HT-29 (cell line): ENCODE data around the gene NEB. TPM values are rescaled to one million over a fixed set of nuclear protein-coding genes. Genes with fewer than 3 reads are reported as not detected.
"Not testable (repeated sequence)": the region's sequence is repeated elsewhere in the genome, so short reads cannot be mapped to it uniquely, and the experiment has no call there.

Experiments used
- DNase-seq: peaks from one replicate; pipeline ENCODE4 v3.0.0-alpha.2; 2015; ENCODE audit warnings: low spot score
- total RNA-seq: library from RNA; depleted of rRNA; stranded (reverse); fragments of >200 nt; shearing (Covaris generic); gene quantifications from 2 replicates; pipeline ENCODE4 v1.2.3, GENCODE V29; 2014

Gene NEB
- total RNA-seq, 1 experiment from 2014 or later = 1.0 TPM

- no peak for DNase-seq
Observed at GRCh38 chr2:151761193-151761592, 26.9 kb upstream of the NEB start.

GRCh38 chr2:151760139-151760650 lies 25.9 kb upstream of the NEB start:
- DNase-seq = no peak

GRCh38 chr2:151758744-151759143 lies 24.5 kb upstream of the NEB start:
- DNase-seq = no peak

- DNase-seq = no peak
Observed at GRCh38 chr2:151757861-151758260, 23.6 kb upstream of the NEB start.

GRCh38 chr2:151756820-151757219 lies 22.5 kb upstream of the NEB start:
- DNase-seq = no peak

GRCh38 chr2:151754253-151754897 lies 20.1 kb upstream of the NEB start:
- DNase-seq = no peak

- DNase-seq = no peak
Observed at GRCh38 chr2:151753540-151753939, 19.3 kb upstream of the NEB start.

GRCh38 chr2:151745261-151745660 lies 11.0 kb upstream of the NEB start:
- DNase-seq = not testable (repeated sequence)

GRCh38 chr2:151730262-151730975 lies 3.9 kb downstream of the NEB start:
- no peak for DNase-seq

GRCh38 chr2:151729837-151730236 lies 4.4 kb downstream of the NEB start:
- DNase-seq = no peak

- DNase-seq = no peak
Observed at GRCh38 chr2:151729415-151729811, 4.9 kb downstream of the NEB start.

- DNase-seq = peak; percentile 2
Observed at GRCh38 chr2:151728804-151729414, 5.4 kb downstream of the NEB start.

- DNase-seq = peak; percentile 5
Observed at GRCh38 chr2:151727593-151728552, 6.4 kb downstream of the NEB start.

- no peak for DNase-seq
Observed at GRCh38 chr2:151721161-151721560, 13.1 kb downstream of the NEB start.

GRCh38 chr2:151720521-151720920 lies 13.8 kb downstream of the NEB start:
- no peak for DNase-seq

GRCh38 chr2:151718796-151719195 lies 15.5 kb downstream of the NEB start:
- DNase-seq = no peak

- DNase-seq = no peak
Observed at GRCh38 chr2:151718247-151718646, 16.0 kb downstream of the NEB start.

GRCh38 chr2:151716721-151717120 lies 17.6 kb downstream of the NEB start:
- no peak for DNase-seq

GRCh38 chr2:151713291-151713903 lies 20.9 kb downstream of the NEB start:
- no peak for DNase-seq

- no peak for DNase-seq
Observed at GRCh38 chr2:151711025-151711424, 23.3 kb downstream of the NEB start.

- DNase-seq = no peak
Observed at GRCh38 chr2:151708788-151709187, 25.5 kb downstream of the NEB start.
